Brain microvascular endothelial cell (primary cell): Measurements from ENCODE around the gene SLC5A10.

Source experiments
- DNase-seq: peaks from one replicate; pipeline ENCODE4 v3.0.0-alpha.2; 2020
- H3K27ac ChIP-seq: fragments of 250-450 bp; sonication (Bioruptor Pico); 2 replicates; pipeline ENCODE4 v1.5.1; 2020; ENCODE audit warnings: mild to moderate bottlenecking, moderate library complexity
- H3K27me3 ChIP-seq: fragments of 250-450 bp; sonication (Bioruptor Pico); replicated peaks from 2 replicates; pipeline ENCODE4 v1.5.1; 2020; ENCODE audit warnings: mild to moderate bottlenecking
- H3K36me3 ChIP-seq: fragments of 250-450 bp; sonication (Bioruptor Pico); replicated peaks from 2 replicates; pipeline ENCODE4 v1.5.1; 2020; ENCODE audit warnings: mild to moderate bottlenecking
- H3K4me3 ChIP-seq: 2 replicates; pipeline ENCODE4 v1.5.1; 2011; ENCODE audit warnings: low read depth, mild to moderate bottlenecking, control low read depth, low read length, moderate library complexity
- in situ Hi-C: cut with HindIII; loops from 2 replicates; pipeline ENCODE4 v1.10.0; 2017; ENCODE audit warnings: low sequenced_read_pairs, low pct_ligation_motif_present
- TF ChIP-seq, protein P1 (sequence below): IDR thresholded peaks from 2 replicates; pipeline ENCODE4 v1.5.1; 2011; ENCODE audit warnings: low read depth, mild to moderate bottlenecking, moderate library complexity, low read length, control low read depth, inconsistent platforms; ENCODE audit errors: missing control alignments

Gene SLC5A10

DNA sequence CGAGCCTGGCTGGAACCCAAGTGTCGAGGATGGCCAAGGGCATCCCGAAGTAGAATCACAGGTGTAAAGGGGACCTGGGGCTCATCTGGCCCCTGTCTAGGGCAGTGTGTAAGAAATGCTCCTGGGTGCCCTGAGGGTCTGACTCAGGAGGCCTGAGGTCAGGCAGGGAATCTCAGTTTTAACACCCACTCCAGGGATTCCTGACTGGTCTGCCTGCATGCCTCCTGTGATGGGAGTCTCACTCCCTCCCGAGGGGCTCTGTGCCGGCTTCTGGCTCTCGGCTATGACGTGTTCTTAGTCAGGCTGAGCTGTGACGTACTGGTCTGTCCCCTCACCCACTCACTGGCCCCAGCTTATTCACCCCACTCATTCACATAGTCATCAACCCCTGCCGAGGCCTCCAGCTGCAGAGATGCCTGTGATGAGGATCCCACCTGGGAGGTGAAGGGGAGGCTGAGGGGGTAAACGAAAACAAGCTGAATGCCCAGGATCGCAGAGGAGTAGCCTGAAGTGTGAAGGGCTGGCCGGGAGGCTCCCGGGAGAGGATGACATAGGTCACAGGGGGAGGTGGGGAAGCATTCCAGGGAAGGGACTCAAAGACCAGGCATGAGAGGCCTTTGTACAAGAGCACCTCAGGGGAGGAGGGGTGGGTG lies 28.8 kb downstream of the SLC5A10 start:
- Histone ChIP-seq H3K36me3 (peaks cover 5% of the 10 kb centered on the region), H3K27me3 (no peaks in the 10 kb centered on the region), H3K4me3 (no peak overlapping the region), H3K27ac (no peak overlapping the region)
- DNase-seq = peak; percentile 72
- TF ChIP-seq, protein P1, sequence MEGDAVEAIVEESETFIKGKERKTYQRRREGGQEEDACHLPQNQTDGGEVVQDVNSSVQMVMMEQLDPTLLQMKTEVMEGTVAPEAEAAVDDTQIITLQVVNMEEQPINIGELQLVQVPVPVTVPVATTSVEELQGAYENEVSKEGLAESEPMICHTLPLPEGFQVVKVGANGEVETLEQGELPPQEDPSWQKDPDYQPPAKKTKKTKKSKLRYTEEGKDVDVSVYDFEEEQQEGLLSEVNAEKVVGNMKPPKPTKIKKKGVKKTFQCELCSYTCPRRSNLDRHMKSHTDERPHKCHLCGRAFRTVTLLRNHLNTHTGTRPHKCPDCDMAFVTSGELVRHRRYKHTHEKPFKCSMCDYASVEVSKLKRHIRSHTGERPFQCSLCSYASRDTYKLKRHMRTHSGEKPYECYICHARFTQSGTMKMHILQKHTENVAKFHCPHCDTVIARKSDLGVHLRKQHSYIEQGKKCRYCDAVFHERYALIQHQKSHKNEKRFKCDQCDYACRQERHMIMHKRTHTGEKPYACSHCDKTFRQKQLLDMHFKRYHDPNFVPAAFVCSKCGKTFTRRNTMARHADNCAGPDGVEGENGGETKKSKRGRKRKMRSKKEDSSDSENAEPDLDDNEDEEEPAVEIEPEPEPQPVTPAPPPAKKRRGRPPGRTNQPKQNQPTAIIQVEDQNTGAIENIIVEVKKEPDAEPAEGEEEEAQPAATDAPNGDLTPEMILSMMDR = no peak
- in situ Hi-C loops = no loop called here

DNA sequence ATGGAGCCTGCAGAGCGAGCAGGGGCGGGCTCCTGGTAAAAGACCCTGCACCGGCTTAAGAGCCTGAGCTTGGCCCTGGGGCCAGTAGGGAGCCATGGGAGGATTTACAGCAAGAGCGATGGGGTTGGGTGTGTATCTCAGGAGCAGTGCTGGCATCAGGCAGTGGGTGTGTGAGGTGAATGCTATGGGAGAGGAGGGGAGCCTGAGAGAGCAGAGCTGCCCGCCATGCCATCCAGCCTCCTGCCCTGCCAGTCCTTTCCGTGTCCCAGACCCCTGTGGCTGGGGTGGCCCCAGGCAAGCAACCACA lies 29.3 kb downstream of the SLC5A10 start:
- Histone ChIP-seq H3K27ac (peak overlapping the region; percentile 55), H3K4me3 (no peak overlapping the region), H3K27me3 (no peaks in the 10 kb centered on the region), H3K36me3 (peaks cover 5% of the 10 kb centered on the region)
- in situ Hi-C loops = no loop called here
- TF ChIP-seq, protein P1 = no peak
- no peak for DNase-seq

DNA sequence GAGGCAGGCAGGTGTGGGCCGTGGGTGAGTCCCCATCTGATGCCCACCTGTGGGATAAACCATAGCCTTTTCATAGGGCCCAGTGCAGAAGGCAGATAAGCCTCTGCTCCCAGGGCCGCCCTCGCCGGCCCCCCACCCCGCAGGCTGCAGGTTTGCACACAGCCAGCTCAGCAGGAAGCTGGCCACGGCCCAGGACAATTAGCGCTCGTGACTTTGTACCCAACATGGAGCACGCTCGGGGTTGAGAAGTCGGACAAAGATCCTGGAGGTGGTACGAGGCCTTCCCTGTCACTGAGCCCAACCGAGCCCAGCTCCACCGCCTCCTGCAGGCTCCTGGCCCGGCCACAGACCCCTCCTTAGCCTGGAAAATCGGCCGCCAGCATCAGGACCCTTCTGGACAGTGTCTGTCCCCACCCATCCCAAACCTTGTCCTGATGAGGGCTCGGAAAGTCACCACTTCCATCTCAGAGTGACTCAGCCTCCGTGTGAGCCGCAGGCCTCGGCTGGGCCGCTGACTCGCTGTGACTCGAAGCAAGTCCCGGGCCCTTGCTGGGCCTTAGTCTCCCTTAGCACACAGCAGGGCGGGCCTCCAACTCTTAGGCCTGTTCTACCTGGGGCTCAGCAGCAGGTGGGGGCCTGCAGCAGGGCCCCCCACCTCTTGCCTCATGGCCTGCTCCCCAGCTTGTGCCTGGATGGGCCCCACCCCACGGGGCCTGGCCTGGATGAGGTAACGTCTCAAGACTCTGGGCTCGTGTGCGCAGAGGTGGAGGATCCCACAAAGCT lies 29.9 kb downstream of the SLC5A10 start:
- DNase-seq = peak; percentile 68
- Histone ChIP-seq H3K36me3 (peaks cover 5% of the 10 kb centered on the region), H3K4me3 (no peak overlapping the region), H3K27ac (peak overlapping the region; percentile 55), H3K27me3 (no peaks in the 10 kb centered on the region)
- in situ Hi-C loops = no loop called here
- TF ChIP-seq, protein P1 = no peak

DNA sequence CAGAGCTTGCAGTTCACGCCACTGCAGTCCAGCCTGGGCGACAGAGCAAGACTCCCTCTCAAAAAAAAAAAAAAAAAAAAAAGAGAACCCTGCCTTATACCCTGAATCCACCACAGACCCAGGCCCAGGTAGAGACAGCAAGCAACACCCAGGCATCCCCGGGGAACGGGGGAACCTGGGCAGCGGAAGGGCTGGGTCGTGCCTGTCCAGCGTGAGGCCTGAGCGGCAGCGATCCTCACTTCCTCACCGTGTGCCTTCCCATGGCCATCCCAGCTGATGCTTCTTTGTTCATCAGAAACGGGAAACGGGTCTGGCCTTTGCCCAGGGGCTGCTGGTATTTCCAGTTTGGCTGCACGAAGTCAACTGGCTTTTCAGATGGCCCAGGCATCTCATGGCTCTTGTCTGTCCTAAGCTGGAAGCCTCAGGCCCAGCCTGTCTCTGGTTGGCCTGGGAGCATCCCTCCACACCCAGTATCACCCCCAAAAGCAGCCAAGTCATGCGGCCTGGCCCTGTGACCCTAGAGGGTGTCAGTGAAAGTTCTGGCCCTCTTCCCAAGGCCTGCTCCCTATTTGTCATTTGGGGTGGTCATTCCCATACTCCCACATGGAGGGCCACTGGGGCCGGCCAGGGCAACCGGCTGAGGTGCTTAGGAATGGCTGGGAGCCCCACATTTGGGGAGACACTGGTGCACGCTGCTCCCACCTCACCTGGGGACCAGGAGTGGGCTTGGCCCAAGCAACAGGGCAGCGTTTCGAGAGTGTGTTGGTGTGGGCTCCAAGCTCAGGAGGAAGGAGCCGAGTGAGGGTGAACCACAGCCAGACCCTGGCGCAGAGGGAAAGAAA lies 32.5 kb downstream of the SLC5A10 start:
- no peak overlapping the region for H3K27ac ChIP-seq
- TF ChIP-seq, protein P1 = no peak
- H3K36me3 ChIP-seq = peaks cover 7% of the 10 kb centered on the region
- no peak overlapping the region for H3K4me3 ChIP-seq
- in situ Hi-C loops = no loop called here
- DNase-seq = no peak
- no peaks in the 10 kb centered on the region for H3K27me3 ChIP-seq

DNA sequence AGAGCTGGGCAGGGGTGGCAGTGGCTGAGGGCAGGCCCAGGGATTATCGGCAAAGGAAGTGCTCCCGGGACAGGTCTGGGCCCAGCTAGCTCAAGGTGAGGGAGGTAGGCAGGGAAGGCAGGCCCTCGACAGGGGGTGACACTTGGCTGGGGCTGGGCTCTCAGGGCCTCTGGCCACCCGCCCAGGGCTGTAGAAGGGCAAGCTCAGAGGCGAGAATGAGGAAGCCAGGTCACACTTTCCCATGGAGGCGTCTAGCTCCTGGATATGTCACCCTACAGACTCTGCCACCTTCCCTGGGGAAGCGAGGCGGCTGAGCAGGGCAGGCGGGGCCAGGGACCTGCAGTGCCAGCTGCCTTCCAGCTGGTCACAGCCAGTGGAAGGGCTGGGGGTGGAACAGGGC lies 33.5 kb downstream of the SLC5A10 start:
- in situ Hi-C loops = no loop called here
- Histone ChIP-seq H3K4me3 (no peak overlapping the region), H3K27me3 (no peaks in the 10 kb centered on the region), H3K36me3 (peaks cover 7% of the 10 kb centered on the region), H3K27ac (no peak overlapping the region)
- TF ChIP-seq, protein P1 = no peak
- no peak for DNase-seq
